Measurements from ENCODE around the gene UBR4.
A peak's percentile ranks its signal among the peaks of the same experiment; 100 is the strongest.

Gene UBR4

GRCh38 chr1:19169642-19170041 is 40.4 kb downstream of the UBR4 start:
- TF ChIP-seq TCF12 (IDR thresholded peaks at IDR 0.05; ENCODE audit: low read depth) (no peak), CEBPB (IDR thresholded peaks at IDR 0.05) (no peak), RAD21 (IDR thresholded peaks at IDR 0.05; ENCODE audit: low read depth) (no peak), USF1 (IDR thresholded peaks at IDR 0.05) (no peak), TEAD4 (IDR thresholded peaks at IDR 0.05) (no peak), REST (IDR thresholded peaks at IDR 0.05; ENCODE audit: low read depth) (no peak), CREB1 (IDR thresholded peaks at IDR 0.05; ENCODE audit: low read depth) (no peak), FOXM1 (IDR thresholded peaks at IDR 0.05; ENCODE audit: borderline replicate concordance, low read depth) (no peak), TAF1 (IDR thresholded peaks at IDR 0.05; ENCODE audit: low read depth) (no peak)

- peak; percentile 70; the same call in 1 of the 2 replicates for TF ChIP-seq CEBPB (IDR thresholded peaks at IDR 0.05)
- no peak for TF ChIP-seq RAD21 (IDR thresholded peaks at IDR 0.05; ENCODE audit: low read depth)
- no peak for TF ChIP-seq CREB1 (IDR thresholded peaks at IDR 0.05; ENCODE audit: low read depth)
- TF ChIP-seq TCF12 (IDR thresholded peaks at IDR 0.05; ENCODE audit: low read depth) = no peak
- no peak for TF ChIP-seq ZBTB7A (IDR thresholded peaks at IDR 0.05; ENCODE audit: low read depth)
- no peak for TF ChIP-seq EGR1 (IDR thresholded peaks at IDR 0.05)
These were observed 42.9 kb downstream of the UBR4 start for GRCh38 chr1:19167140-19167539.

GRCh38 chr1:19166066-19166465 is 44.0 kb downstream of the UBR4 start:
- TF ChIP-seq REST (IDR thresholded peaks at IDR 0.05; ENCODE audit: low read depth) (no peak), TCF12 (IDR thresholded peaks at IDR 0.05; ENCODE audit: low read depth) (no peak), EP300 (IDR thresholded peaks at IDR 0.05; ENCODE audit: borderline replicate concordance) (no peak), TAF1 (IDR thresholded peaks at IDR 0.05; ENCODE audit: low read depth) (no peak), ZBTB7A (IDR thresholded peaks at IDR 0.05; ENCODE audit: low read depth) (no peak), CEBPB (IDR thresholded peaks at IDR 0.05) (no peak), USF1 (IDR thresholded peaks at IDR 0.05) (no peak), RAD21 (IDR thresholded peaks at IDR 0.05; ENCODE audit: low read depth) (no peak), EGR1 (IDR thresholded peaks at IDR 0.05) (no peak), CREB1 (IDR thresholded peaks at IDR 0.05; ENCODE audit: low read depth) (no peak), FOXM1 (IDR thresholded peaks at IDR 0.05; ENCODE audit: borderline replicate concordance, low read depth) (no peak), YY1 (IDR thresholded peaks at IDR 0.05; ENCODE audit: low read depth) (no peak), MAX (IDR thresholded peaks at IDR 0.05) (no peak), NFIC (IDR thresholded peaks at IDR 0.05) (no peak), TEAD4 (IDR thresholded peaks at IDR 0.05) (no peak)

GRCh38 chr1:19165501-19165900 is 44.6 kb downstream of the UBR4 start:
- TF ChIP-seq EGR1 (IDR thresholded peaks at IDR 0.05) = no peak
- no peak for TF ChIP-seq FOXM1 (IDR thresholded peaks at IDR 0.05; ENCODE audit: borderline replicate concordance, low read depth)
- TF ChIP-seq EP300 (IDR thresholded peaks at IDR 0.05; ENCODE audit: borderline replicate concordance) = no peak
- no peak for TF ChIP-seq TAF1 (IDR thresholded peaks at IDR 0.05; ENCODE audit: low read depth)
- TF ChIP-seq NFIC (IDR thresholded peaks at IDR 0.05) = no peak
- no peak for TF ChIP-seq RAD21 (IDR thresholded peaks at IDR 0.05; ENCODE audit: low read depth)
- TF ChIP-seq YY1 (IDR thresholded peaks at IDR 0.05; ENCODE audit: low read depth) = no peak
- no peak for TF ChIP-seq TCF12 (IDR thresholded peaks at IDR 0.05; ENCODE audit: low read depth)
- no peak for TF ChIP-seq ZBTB7A (IDR thresholded peaks at IDR 0.05; ENCODE audit: low read depth)
- TF ChIP-seq CEBPB (IDR thresholded peaks at IDR 0.05) = no peak
- no peak for TF ChIP-seq CREB1 (IDR thresholded peaks at IDR 0.05; ENCODE audit: low read depth)
- no peak for TF ChIP-seq USF1 (IDR thresholded peaks at IDR 0.05)
- TF ChIP-seq MAX (IDR thresholded peaks at IDR 0.05) = no peak
- TF ChIP-seq TEAD4 (IDR thresholded peaks at IDR 0.05) = no peak

- TF ChIP-seq CEBPB (IDR thresholded peaks at IDR 0.05) (no peak), TEAD4 (IDR thresholded peaks at IDR 0.05) (no peak), REST (IDR thresholded peaks at IDR 0.05; ENCODE audit: low read depth) (no peak), EP300 (IDR thresholded peaks at IDR 0.05; ENCODE audit: borderline replicate concordance) (no peak), ZBTB7A (IDR thresholded peaks at IDR 0.05; ENCODE audit: low read depth) (no peak), RAD21 (IDR thresholded peaks at IDR 0.05; ENCODE audit: low read depth) (no peak), FOXM1 (IDR thresholded peaks at IDR 0.05; ENCODE audit: borderline replicate concordance, low read depth) (no peak), USF1 (IDR thresholded peaks at IDR 0.05) (no peak)
These were observed 45.6 kb downstream of the UBR4 start for GRCh38 chr1:19164274-19165015.
